ENCODE results near the gene SLC9C1.

Gene SLC9C1

GRCh38 chr3:112293368-112294321 lies at the start of gene SLC9C1:
Gene SLC9C1, minus strand, starts transcription at chr3:112294216. Its CDS starts 7,425 bp downstream, at chr3:112286791.
- peak; percentile 66 for DNase-seq

- DNase-seq = no peak
Observed at GRCh38 chr3:112341386-112341785, 47.4 kb upstream of the SLC9C1 start.

DNA sequence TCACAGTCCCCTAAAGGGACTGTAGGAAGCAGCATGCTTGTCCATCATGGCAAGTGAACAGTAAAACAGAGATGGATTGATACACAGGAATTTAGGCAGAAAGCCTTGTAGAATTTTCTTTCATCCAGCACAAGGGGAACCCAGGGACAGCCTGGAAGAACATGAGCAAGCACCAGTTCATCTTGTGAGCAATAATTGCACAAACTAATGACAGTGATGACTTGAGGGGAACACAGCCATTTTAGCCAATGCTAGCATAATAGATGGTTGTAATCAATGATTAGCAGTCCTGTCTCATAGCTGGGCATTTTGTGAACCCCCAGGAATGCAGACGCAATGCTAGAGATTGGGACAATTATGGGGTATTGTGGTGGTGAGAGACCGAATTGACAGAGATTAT lies 45.6 kb upstream of the SLC9C1 start:
- DNase-seq = no peak

DNA sequence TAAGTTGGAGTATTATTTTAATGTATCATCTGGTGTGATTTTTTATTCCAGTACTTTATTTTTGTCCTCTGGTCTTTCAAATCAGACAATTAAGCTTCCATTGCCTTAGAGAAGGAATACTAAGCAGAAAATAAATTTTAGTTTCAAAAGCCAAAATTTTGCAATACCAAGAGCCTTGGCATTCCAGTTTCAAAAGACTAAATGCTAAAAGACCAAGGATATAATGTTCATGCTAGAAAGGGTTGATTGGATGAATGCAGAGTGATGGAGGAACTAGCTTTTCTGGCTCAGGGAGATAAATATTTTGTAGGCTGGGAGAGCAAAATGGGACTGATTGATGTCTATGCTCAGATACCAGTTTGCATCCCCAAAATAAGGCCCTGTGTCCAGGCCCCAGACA lies 45.1 kb upstream of the SLC9C1 start:
- DNase-seq = no peak

DNA sequence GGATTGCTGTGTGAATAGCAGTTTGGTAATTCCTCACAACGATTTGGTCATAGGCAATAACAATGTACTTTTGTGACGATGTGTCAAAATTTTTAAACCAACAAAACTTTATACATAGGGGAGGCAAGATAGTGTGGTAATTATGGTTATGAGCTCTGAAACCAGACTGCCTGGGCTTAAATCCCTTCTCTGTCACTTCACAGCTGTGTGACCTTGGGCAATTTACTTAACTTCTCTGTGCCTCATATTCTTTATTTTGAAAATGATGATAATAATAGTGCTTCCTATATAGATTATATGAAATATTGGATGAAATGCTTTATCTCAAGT lies 44.7 kb upstream of the SLC9C1 start:
- DNase-seq = no peak

DNA sequence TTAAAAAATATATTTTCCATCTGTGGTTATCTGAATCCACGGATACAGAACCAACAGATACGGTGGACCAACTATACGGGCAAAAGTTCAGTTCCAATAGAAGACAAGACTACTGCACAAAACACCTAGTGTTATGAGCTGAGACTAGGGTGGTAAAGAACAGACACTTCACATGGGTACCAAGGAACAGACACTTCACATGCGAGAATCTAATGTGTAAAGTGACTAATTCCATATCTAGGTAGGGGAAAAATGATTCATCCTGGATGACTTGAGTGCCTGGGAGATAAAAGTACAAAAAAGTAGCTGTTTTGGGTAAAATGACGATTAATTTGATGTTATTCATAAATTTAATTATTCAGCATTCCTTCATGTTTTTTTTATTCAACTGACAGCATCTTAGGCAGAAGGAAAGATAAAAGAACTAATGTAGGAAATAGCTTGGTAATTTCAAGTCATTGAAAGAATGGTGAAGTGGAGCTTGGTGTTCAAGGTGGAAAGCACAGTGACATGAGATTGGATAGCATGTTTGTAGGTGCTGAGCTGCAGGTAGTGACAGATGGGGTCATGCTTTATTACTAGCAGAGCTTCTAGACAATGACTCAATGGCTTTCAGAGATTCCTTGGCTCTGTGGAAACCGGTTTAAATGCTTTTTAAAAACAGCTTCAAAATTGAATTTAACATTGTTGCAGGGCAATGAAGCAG lies 44.2 kb upstream of the SLC9C1 start:
- DNase-seq = no peak

- no peak for DNase-seq
Observed at GRCh38 chr3:112335434-112335781, 41.4 kb upstream of the SLC9C1 start.

DNA sequence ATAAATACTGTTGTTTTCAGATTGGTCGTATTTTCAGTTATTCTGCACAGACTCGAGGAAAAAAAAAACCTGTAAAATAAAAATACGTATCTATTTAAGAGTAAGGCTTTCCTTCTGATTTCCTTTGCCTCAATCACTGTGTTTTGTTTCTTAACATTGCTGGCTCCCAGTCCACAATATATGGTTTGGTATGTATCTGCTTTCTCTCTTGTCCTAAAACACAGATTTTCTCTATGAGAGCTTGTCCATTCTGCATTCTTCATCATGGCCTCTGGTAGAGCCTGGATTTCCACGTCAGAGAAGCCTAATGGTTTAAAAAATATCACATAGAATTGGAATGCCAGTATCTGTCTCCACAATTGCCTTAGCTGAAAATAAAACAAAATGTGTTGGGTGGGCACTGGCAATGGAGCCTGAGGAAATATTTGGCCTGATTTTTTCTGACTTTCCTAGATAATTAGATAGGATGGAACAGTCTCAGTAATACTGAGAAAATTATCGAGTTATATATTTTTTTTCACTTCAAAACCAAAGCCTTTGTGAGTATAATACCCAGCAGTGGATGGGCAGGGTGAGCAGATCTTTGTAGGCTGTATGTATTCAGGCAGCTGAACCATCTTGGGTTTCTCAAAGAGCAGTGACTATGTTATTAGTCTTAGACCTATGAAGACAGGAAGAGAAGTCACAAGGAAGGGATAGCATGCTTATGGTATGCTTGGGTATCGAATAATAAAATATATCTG lies 40.8 kb upstream of the SLC9C1 start:
- no peak for DNase-seq

- DNase-seq = no peak
Observed at GRCh38 chr3:112333381-112334317, 39.6 kb upstream of the SLC9C1 start.

DNA sequence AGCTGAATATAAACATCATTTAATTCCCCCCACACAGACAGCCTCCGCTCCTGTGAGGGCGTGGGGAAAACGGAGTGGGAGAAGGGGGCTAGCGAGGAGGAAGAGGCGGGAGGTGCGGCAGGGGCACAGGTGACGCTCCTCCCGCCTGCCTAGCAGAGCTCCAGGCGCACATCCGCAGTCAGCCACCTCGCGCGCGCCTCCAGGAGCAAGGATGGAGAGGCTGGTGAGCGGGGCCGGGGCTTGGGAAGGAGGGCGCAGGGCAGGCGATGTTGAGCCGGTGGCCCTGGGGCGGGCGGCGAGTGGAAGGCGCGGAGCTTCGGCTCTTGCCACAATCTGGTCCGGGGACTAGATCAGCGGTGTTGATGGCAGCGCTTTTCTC lies 39.0 kb upstream of the SLC9C1 start, which contains the start of gene CD200:
Gene CD200, plus strand, starts transcription at position 155 of the 379 bp plus-strand sequence. Its CDS starts 57 bp downstream, at position 212.
- DNase-seq = no peak

DNA sequence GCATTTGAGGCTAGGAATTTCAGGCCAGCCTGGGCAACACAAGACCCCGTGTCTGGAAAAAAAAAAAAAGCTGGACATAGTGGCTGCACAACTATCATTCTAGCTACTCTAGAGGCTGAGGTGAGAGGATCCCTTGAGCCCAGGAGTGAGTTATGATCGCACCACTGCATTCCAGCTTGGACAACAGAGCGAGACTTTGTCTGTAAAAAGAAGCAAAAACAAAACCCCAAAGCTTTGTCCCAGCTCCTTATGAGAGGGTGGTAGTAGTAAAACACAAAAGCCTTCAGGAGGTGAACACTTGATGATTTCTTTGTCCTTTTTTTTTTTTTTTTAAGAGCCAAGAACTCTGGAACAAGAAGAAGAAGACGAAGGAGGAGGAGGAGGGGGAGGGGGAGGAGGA lies 37.8 kb upstream of the SLC9C1 start:
- no peak for DNase-seq

- DNase-seq = peak; percentile 75
Observed at GRCh38 chr3:112327371-112327951, 33.4 kb upstream of the SLC9C1 start.

DNA sequence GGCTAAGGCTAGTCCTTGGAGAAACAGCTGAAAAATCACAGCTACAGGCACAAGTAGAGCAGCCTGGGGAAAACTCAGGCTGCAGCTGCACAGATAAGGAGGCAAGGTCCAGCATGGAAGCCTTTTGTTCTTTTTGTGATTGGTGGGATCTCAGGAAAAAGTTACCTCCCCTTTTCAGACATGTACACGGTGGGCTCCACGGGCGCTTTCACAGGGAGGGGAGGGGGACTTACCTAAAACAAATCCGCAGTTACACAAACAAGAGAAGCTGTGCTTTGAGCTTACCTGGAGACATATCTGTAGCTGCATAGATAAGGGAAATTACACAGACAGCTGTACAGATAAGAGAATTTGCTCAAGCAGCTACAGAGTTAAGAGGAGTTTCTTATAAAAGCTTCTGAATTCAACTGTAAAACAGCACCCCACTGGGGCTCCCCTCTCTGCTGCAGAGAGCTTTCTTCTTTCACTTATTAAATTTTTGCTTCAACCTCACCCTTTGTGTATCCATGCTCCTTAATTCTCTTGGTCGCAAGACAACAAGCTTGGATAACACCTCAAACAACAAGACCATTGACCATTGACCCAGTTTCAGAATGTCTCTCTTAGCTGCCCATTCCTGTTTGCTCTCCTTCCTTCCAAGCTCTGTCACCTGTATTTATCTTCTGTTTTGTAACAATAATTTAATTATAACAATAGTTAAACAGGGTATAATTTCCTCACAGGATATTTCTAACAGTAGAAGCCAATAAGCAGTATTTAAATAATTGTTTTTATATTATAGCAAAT lies 28.0 kb upstream of the SLC9C1 start:
- DNase-seq = no peak

- DNase-seq = peak; percentile 55
Observed at GRCh38 chr3:112320691-112321090, 26.7 kb upstream of the SLC9C1 start.

- no peak for DNase-seq
Observed at GRCh38 chr3:112319516-112320276, 25.7 kb upstream of the SLC9C1 start.

GRCh38 chr3:112315791-112316190 lies 21.8 kb upstream of the SLC9C1 start:
- no peak for DNase-seq

GRCh38 chr3:112314649-112315048 lies 20.6 kb upstream of the SLC9C1 start:
- peak; percentile 13 for DNase-seq

GRCh38 chr3:112308151-112308911 lies 14.3 kb upstream of the SLC9C1 start:
- no peak for DNase-seq

DNA sequence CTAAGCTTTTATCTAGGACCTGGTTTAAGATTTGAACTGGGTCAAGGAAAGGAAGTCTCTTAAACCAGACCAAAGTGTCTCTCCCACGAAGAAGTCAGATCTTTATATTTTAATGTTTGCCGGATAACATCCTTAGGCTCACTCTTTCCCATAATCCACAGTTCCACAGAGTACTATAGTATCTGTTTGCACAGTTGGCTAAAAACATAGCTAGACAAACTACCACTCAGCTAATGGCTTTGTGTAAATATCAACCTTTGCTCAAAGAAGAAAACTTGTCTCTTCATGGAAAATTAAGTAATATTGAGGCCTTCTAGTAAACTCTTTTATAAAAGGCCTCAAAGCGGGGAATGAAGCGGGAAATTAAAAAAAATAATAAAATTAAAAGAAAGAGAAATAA lies 13.5 kb upstream of the SLC9C1 start:
- DNase-seq = no peak

DNA sequence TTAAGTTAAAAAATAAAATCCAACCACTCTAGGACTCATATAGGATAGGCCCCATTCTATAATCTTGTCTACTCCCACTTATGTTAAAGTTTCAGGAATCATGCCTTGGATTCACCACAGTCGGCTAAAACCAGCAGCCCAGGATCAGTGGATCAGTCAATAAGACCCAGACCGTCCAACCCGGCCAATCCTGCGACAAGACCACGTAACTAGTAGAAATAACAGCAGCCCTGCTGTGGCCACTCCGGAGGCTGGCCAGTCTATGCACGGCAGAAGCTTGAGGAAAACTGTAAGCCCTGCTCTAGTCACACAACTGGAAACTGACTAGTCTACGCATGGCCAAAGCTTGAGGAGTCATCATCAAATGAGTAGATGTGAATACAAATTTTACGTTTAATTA lies 12.8 kb upstream of the SLC9C1 start:
- no peak for DNase-seq
